HG03520 (cell line): ENCODE measurements around the gene GRID1.

ENCODE experiments used
- ATAC-seq: cut with Tn5 transposase; IDR thresholded peaks from one replicate; pipeline ENCODE4 v1.9.1; 2021; ENCODE audit warnings: mild to moderate bottlenecking, moderate library complexity; ENCODE audit not compliant: unreplicated experiment

Gene GRID1

GRCh38 chr10:86218160-86218559 lies 148.4 kb downstream of the GRID1 start:
- ATAC-seq: no peak

DNA sequence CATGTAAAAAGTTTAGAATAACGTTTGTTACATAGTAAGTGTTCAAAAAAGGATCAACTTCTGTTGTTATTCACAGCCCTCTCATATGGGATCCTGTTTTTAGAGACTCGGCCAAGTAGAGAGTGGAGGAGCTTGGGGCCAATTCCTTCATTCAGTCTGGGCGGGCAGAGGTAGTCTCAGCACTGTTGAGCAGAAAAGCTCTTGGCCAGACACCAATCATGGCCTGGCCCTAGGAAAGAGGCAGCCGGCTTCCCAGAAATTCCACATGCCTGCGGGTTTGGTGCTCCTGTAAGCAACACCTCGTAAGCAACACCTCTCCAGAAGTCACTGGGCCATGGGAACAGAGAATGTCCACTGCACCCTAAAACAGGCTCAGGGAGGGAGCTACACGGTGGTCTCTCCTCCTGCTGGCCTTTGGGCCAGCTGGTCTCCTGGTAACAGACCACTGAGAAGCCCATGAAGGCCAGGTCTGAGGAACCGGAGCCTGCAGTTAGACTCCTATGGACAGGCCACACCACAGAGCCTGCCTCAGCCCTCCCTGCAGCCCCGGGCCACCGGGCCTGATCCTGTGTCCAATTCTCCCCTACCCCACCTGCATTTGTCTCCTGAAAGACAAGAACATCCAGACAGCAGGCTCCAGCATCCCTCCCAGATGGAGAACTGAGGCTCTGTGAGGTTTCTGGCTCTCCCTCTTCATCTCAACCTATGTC lies 149.1 kb downstream of the GRID1 start:
- no peak for ATAC-seq

DNA sequence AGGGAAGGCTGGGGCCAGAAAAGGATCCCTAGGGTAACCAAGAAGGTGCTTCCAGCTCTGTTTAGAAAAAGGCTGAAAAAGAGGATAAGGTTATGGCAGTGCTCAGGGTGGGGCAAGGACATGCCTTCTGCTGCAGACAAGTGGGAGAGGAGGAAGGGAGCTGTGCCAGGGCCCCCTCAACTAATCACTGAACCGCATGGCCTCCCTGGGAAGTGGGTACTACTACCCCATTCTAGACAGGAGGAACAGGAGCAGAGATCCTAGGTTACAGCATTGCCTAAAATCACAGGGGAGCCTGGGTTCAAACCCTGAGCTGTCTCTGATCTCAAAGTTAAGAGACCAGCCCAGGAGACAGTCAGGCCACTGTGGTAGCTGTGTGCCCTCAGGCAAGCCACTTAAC lies 149.7 kb downstream of the GRID1 start:
- ATAC-seq: no peak

GRCh38 chr10:86215712-86216111 lies 150.9 kb downstream of the GRID1 start:
- ATAC-seq: no peak

- ATAC-seq: no peak
These were observed 151.5 kb downstream of the GRID1 start for GRCh38 chr10:86215046-86215445.

GRCh38 chr10:86213148-86213547 lies 153.4 kb downstream of the GRID1 start:
- no peak for ATAC-seq

DNA sequence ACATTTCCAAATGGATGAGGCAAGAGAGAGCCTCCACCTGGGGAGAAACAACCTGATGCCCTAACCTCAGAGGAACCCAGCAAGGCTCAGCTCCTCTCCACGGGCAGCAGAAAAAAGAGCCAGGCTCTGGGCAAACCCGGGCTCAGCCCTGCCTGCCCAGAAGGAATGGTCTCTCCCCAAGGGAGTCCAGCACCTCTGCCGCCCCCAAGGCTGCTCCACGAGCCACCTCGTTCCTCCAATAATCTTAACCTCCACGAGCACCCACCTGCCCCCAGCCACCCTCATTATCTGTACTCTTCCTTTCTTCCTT lies 154.2 kb downstream of the GRID1 start:
- no peak for ATAC-seq

DNA sequence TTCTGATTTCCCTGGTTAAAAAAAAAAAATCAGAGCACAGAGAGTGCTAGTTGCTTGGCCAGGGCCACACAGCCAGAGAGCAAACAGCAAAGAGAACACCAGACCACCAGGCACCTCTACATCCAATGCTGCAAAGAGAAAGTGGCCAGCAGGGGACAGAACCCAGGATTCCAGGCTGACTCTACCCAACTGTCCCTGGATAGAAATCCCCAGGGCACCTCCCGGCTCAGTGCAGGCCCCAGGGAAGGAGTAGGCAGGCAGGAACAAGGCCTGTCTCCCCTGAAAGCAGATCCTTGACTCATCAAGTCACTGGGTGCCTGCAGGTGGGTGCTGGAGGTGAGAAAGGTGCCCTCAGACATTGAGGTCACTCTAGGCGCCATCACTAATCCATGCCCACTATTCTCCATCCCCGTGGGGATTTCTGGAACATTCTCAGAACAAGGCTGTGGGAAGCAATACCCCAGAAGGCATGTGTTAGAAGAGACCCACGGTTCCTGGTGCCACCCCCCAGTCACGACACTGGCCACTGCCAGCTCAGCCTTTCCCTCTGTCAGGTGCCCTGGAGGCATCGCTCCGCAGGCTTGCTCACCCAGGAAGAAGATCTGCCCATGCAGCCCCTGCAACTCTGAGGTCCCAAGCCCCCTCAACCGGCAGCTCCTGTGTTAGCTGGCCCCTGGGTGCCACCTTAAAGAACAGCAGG lies 154.8 kb downstream of the GRID1 start:
- no peak for ATAC-seq

GRCh38 chr10:86210416-86210815 lies 156.2 kb downstream of the GRID1 start:
- ATAC-seq: no peak

DNA sequence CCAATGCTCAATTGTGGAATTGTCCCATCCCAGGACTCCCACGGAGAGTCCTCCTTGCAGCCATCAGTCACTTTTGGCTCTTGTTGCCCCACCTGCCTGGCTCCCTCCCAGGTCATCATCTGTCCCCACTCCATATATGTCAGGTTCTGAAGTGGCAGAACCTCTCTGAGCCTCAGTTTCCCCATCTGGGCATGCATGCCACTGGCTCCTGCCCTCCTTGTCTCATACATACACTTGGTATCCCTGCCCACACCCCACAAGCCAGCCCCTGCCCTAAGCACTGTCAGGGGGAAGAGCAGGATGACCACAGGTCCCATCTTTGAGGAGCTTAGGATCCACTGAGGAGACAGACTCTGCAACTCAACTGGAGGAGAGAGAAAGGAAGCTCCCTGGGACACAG lies 156.9 kb downstream of the GRID1 start:
- ATAC-seq: no peak

- ATAC-seq: no peak
These were observed 159.4 kb downstream of the GRID1 start for GRCh38 chr10:86207226-86207625.

DNA sequence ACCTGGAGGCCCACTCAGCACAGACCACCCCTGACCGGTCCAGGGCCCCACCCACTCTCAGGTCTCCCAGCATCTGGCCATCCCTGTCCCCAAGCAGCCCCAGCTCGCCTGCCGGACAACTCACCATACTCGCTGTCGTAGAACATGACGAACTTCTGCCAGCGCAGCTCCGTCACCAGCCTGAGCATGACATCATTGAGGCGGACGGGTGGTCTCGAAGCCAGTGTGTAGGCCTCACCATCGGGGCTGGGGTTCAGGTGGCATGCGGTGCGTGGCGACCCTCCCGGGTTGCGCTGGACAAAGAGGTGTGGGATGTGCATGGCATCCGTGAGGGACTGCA lies 160.4 kb downstream of the GRID1 start:
- ATAC-seq: no peak

- no peak for ATAC-seq
These were observed 161.0 kb downstream of the GRID1 start for GRCh38 chr10:86205306-86206239.

- no peak for ATAC-seq
These were observed 161.9 kb downstream of the GRID1 start for GRCh38 chr10:86204421-86205305.

GRCh38 chr10:86203162-86203905 lies 163.3 kb downstream of the GRID1 start:
- ATAC-seq: no peak

DNA sequence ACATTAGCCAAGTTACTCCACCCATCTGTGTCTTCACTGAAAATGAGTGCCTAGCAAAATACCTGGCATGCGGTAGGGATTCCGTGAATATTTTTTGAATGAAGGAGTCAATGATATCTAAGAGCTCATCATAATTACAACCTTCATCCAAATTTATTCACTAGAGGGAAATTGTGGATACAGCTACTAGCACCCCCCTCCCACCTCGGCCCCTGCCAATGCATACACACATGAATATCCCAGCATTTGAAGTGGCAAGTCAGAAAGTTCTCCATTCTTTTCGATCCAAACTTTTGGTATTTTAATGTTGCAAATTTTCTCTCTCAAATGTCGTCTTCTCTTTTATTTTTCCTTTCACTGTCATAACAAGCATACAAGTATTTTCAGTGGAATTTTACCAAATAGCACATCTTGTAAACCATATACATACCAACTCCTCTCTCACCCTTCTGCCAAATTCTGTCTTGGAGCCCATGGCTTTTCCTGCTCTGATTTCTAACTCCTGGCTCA lies 164.3 kb downstream of the GRID1 start:
- ATAC-seq: no peak

GRCh38 chr10:86200867-86201266 lies 165.7 kb downstream of the GRID1 start:
- no peak for ATAC-seq

DNA sequence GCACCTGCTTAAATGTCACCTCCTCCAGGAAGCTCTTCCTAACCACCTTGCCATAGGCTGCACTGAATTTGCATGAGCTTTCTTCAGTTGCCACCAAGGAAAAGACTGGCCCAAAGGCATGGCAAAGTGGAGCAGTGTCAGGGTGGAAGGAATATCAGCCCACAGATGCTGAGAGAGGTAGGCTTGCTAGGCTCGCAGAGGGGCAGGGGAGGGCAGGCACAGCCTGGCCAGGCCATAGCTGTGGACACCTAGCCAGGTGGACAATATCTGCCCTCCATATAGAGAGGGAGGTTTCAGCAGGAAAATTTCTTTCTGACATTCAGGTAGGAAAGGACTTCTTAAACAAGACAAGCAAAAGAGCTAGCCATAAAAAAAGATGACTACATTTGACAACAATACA lies 166.3 kb downstream of the GRID1 start:
- no peak for ATAC-seq

- ATAC-seq: no peak
These were observed 167.6 kb downstream of the GRID1 start for GRCh38 chr10:86199041-86199440.

GRCh38 chr10:86198271-86198670 lies 168.3 kb downstream of the GRID1 start:
- ATAC-seq: no peak
